Measurements from ENCODE around the gene LHX2.
A peak's percentile ranks its signal among the peaks of the same experiment; 100 is the strongest.

DNA sequence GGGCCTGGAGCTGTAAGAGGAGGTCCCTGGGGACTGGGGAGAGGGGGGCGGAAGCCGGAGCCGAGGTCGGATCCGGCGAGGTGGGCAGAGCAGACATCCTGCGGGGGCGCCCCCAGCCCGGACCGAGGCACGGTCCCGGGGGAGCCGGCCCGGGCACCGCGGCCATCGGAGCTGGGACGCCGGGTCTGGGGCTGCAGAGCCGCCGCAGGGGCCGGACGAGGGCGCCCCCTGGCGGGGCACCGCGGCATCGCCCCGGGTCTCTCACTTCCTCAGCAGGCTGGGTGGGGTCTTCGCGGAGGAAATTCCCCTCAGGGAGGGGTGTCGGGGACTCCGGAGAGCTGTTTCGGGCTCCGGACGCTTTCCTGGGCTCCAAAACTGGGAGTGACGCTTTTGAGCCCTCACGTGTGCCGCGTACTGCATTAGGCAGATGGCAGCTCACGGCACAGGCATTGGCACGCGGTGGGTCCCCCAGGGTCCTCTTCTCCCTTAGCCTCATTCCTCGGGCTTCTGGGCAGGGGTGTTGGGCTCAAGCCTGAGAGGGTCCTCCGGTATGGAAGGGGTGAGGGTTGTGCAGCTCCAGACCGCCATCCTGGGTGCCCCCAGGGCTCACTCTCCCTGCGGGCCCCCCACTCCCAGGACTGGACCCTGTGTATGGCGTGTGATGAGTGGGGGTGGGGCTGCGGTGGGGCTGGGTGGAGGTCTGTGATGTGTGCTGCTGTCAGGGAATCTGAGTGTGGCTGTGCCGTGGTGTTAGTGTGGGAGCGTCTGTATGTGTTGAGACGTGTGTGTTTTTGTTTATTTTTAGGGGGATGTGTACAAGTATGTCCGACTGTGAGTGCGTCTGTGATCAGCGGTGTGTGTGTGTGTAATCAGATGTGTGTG lies 29.6 kb downstream of the LHX2 start:
- TF ChIP-seq, protein P1, sequence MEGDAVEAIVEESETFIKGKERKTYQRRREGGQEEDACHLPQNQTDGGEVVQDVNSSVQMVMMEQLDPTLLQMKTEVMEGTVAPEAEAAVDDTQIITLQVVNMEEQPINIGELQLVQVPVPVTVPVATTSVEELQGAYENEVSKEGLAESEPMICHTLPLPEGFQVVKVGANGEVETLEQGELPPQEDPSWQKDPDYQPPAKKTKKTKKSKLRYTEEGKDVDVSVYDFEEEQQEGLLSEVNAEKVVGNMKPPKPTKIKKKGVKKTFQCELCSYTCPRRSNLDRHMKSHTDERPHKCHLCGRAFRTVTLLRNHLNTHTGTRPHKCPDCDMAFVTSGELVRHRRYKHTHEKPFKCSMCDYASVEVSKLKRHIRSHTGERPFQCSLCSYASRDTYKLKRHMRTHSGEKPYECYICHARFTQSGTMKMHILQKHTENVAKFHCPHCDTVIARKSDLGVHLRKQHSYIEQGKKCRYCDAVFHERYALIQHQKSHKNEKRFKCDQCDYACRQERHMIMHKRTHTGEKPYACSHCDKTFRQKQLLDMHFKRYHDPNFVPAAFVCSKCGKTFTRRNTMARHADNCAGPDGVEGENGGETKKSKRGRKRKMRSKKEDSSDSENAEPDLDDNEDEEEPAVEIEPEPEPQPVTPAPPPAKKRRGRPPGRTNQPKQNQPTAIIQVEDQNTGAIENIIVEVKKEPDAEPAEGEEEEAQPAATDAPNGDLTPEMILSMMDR (IDR thresholded peaks at IDR 0.05), result peak; percentile 69 to 89 (median 88)
- no peak for TF ChIP-seq POLR2A (IDR thresholded peaks at IDR 0.05)
